MCF 10A (cell line): Measurements from ENCODE around the gene KRT81. TPM values are rescaled to one million over a fixed set of nuclear protein-coding genes. Genes with fewer than 3 reads are reported as not detected.
A peak's percentile ranks its signal among the peaks of the same experiment; 100 is the strongest.
"Not testable (repeated sequence)": the region's sequence is repeated elsewhere in the genome, so short reads cannot be mapped to it uniquely, and the experiment has no call there.

Experiments
- BruUV-seq: library from RNA; stranded (reverse); fragments of 400-500 nt; replicated peaks from 2 replicates; lab custom pipeline; 2021; lab: Mats Ljungman, UMichigan
- CTCF ChIA-PET: fragments of 300-600 bp; sonication (Branson Sonifier 250); formaldehyde crosslinking; extraction: SDS; loops from one replicate; lab custom pipeline; 2021; ENCODE audit warnings: antibody characterized with exemption, inconsistent platforms; lab: Yijun Ruan, JAX
- POLR2A ChIA-PET: fragments of 300-600, 350-650 bp; sonication (Branson Sonifier 250); formaldehyde crosslinking; extraction: SDS; loops from one replicate; lab custom pipeline; 2020; ENCODE audit warnings: antibody characterized with exemption, inconsistent platforms; lab: Yijun Ruan, JAX
- DNase-seq: peaks from one replicate; pipeline ENCODE4 v3.0.0-alpha.2; 2018; ENCODE audit not compliant: unreplicated experiment
- H3K27ac Mint-ChIP-seq: one replicate; pipeline ENCODE4 v1.8.0; 2022; ENCODE audit warnings: mild to moderate bottlenecking, low read depth, mixed read lengths; ENCODE audit not compliant: unreplicated experiment
- H3K27me3 Mint-ChIP-seq: one replicate; pipeline ENCODE4 v1.8.0; 2022; ENCODE audit warnings: mixed read lengths; ENCODE audit not compliant: insufficient read depth, unreplicated experiment
- H3K36me3 Mint-ChIP-seq: one replicate; pipeline ENCODE4 v1.8.0; 2022; ENCODE audit warnings: mild to moderate bottlenecking, moderate library complexity, mixed read lengths; ENCODE audit not compliant: insufficient read depth, unreplicated experiment
- H3K4me1 Mint-ChIP-seq: one replicate; pipeline ENCODE4 v1.8.0; 2022; ENCODE audit warnings: mixed read lengths; ENCODE audit not compliant: insufficient read depth, unreplicated experiment
- H3K4me3 Mint-ChIP-seq: one replicate; pipeline ENCODE4 v1.8.0; 2022; ENCODE audit warnings: mild to moderate bottlenecking, moderate library complexity, mixed read lengths; ENCODE audit not compliant: unreplicated experiment
- H3K9me3 Mint-ChIP-seq: one replicate; pipeline ENCODE4 v1.8.0; 2022; ENCODE audit warnings: mixed read lengths; ENCODE audit not compliant: unreplicated experiment
- intact Hi-C: fragments of 100-400 bp; cut with micrococcal nuclease; formaldehyde crosslinking; loops from 2 replicates; pipeline ENCODE4 v1.14.1; 2022
- total RNA-seq: library from RNA; stranded (reverse); gene quantifications from 2 replicates; pipeline ENCODE4 v1.2.3, GENCODE V29; 2022
- TF ChIP-seq, protein P1 (sequence below): fragments of 200-600 bp; IDR thresholded peaks from one replicate; pipeline ENCODE4 v1.8.0; 2022; ENCODE audit warnings: antibody characterized with exemption, mild to moderate bottlenecking; ENCODE audit not compliant: unreplicated experiment

KRT81 gene
- total RNA-seq, 1 experiment from 2014 or later: 2,023 TPM

DNA sequence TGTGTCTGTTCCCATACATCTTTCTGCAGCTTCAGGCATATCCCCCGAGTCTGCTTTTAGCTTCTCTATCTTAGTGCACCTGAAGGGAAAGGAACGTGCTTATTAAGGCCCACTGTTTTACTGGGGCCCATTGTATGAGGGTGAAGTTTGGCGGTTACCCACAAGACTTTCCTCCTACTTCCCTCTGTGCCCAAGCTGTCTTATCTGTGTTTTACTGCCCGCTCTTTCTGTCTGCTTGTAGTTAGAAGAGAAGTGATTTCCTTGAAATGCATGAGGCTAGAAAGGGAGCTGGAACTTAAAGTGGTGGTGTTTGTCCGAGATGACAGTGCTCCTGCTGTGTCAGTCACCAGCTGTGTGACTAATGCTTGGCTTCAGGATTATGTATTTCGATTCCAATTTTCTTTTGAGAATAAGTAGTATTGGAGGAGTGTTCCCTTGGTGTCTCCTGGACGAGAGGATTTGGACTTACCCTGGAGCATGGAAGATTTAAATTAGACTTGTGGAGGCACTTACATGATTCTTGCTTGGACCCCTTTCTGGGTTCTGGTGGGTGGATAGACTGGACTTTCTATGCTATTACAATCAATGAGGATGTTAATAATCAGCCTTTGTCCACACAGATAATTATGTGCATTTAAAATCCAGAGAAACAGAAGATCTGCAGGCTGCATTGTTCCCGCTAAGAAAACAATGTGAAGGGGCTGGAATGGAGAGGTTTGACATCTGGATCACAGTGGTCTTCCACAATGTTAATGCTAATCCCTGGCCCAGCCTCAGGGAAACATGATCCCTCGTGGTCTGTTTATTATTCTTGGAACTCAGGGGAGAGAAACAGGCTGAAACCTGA, 30.8 kb downstream of the KRT81 start:
- Mint-ChIP-seq H3K9me3 (no peaks in the 10 kb centered on the region), H3K27me3 (no peaks in the 10 kb centered on the region), H3K4me1 (peaks cover 25% of the 10 kb centered on the region), H3K27ac (no peak overlapping the region), H3K36me3 (no peaks in the 10 kb centered on the region), H3K4me3 (no peak overlapping the region)
- intact Hi-C loops: no loop called here
- peak; percentile 53 for DNase-seq
- TF ChIP-seq, protein P1, sequence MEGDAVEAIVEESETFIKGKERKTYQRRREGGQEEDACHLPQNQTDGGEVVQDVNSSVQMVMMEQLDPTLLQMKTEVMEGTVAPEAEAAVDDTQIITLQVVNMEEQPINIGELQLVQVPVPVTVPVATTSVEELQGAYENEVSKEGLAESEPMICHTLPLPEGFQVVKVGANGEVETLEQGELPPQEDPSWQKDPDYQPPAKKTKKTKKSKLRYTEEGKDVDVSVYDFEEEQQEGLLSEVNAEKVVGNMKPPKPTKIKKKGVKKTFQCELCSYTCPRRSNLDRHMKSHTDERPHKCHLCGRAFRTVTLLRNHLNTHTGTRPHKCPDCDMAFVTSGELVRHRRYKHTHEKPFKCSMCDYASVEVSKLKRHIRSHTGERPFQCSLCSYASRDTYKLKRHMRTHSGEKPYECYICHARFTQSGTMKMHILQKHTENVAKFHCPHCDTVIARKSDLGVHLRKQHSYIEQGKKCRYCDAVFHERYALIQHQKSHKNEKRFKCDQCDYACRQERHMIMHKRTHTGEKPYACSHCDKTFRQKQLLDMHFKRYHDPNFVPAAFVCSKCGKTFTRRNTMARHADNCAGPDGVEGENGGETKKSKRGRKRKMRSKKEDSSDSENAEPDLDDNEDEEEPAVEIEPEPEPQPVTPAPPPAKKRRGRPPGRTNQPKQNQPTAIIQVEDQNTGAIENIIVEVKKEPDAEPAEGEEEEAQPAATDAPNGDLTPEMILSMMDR: no peak
- CTCF ChIA-PET: interaction anchor here (0.8 to 1.5 kb wide), 5 partner anchors 9 to 66 kb away, joined by 3 to 6 read pairs (median 4); no protein-coding TSS in a partner anchor
- no TSS peak for BruUV-seq
- POLR2A ChIA-PET: interaction anchor here (1.4 kb wide), 1 partner anchor 11 kb away, joined by 4 read pairs; no protein-coding TSS in a partner anchor

- TF ChIP-seq, protein P1: no peak
- intact Hi-C loops: loop anchor here (2.0 kb wide), 1 partner anchor 59 kb away; no protein-coding TSS in a partner anchor
- peaks cover 29% of the 10 kb centered on the region for H3K4me1 Mint-ChIP-seq
- H3K27me3 Mint-ChIP-seq: no peaks in the 10 kb centered on the region
- no peak overlapping the region for H3K4me3 Mint-ChIP-seq
- BruUV-seq: no TSS peak
- no peak overlapping the region for H3K27ac Mint-ChIP-seq
- H3K36me3 Mint-ChIP-seq: no peaks in the 10 kb centered on the region
- POLR2A ChIA-PET: interaction anchor here (0.8 to 1.4 kb wide), 2 partner anchors 12 to 19 kb away, joined by 3 to 4 read pairs; no protein-coding TSS in a partner anchor
- CTCF ChIA-PET: interaction anchor here (0.8 to 2.2 kb wide), 6 partner anchors 8 to 68 kb away, joined by 3 to 9 read pairs (median 4); no protein-coding TSS in a partner anchor
- no peaks in the 10 kb centered on the region for H3K9me3 Mint-ChIP-seq
- peak; percentile 46 for DNase-seq
These were observed 31.6 kb downstream of the KRT81 start for GRCh38 chr12:52259657-52260243.

DNA sequence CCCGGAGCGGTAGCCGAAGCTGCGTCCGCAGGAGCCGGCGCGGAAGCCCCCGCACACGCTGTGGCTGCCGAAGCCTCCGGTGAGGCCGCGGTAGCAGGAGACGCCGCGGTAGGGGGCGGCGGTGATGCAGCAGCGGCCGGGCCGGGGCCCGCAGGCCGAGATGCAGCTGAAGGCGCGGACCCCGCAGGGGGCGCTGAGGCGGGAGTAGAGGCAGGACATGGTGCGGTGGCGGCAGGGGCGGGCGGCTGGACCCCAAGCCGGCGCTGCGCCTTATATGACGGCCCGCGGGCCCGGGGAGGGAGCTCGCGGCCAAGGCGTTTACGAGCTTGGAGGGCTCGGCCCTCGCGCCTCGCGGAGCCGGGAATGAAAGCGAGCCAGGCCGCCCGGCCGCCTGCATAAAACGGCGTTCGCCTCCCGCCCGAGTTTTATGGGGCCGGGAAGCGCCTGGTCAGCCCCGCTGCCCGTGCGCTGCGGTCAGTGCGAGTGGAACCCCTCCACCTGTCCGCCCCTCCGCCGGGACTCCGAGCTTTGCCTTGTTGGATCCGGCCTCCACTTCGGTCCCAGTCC, 32.9 kb downstream of the KRT81 start:
- no TSS peak for BruUV-seq
- Mint-ChIP-seq H3K4me1 (peaks cover 29% of the 10 kb centered on the region), H3K27me3 (no peaks in the 10 kb centered on the region), H3K4me3 (no peak overlapping the region), H3K9me3 (no peaks in the 10 kb centered on the region), H3K36me3 (no peaks in the 10 kb centered on the region), H3K27ac (no peak overlapping the region)
- TF ChIP-seq, protein P1: no peak
- ChIA-PET CTCF (interaction anchor here (0.8 to 2.2 kb wide), 3 partner anchors 21 to 622 kb away, joined by 3 to 9 read pairs (median 3); no protein-coding TSS in a partner anchor), POLR2A (interaction anchor here (0.8 kb wide), 1 partner anchor 8 kb away, joined by 3 read pairs; no protein-coding TSS in a partner anchor)
- intact Hi-C loops: loop anchor here (2.0 kb wide), 1 partner anchor 60 kb away; no protein-coding TSS in a partner anchor
- DNase-seq: no peak

DNA sequence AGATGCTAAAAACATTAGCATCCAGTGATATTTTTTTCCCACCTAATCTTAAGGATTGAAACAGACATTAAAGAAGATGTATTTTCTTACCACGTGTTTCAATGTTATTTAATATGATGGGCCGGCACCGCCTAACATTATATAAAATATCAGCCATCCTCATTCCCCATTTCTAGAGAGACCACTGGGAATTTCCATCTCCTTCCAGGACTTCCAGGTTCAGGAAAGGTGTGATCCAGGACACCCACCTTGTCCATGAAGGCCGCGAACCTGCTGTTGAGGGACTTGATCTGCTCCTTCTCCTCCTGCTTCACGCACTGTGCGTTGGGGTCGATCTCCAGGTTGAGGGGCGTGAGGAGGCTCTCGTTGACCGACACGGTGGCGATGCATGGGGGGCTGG, 33.4 kb downstream of the KRT81 start:
- not testable (repeated sequence) for H3K27me3 Mint-ChIP-seq

More for the DNA sequence above, 33.4 kb downstream of the KRT81 start:
- BruUV-seq, H3K4me3 Mint-ChIP-seq, DNase-seq, H3K27ac Mint-ChIP-seq, H3K36me3 Mint-ChIP-seq, H3K9me3 Mint-ChIP-seq, POLR2A ChIA-PET: not testable (repeated sequence)
- intact Hi-C loops: loop anchor here (2.0 kb wide), 1 partner anchor 61 kb away; no protein-coding TSS in a partner anchor
- CTCF ChIA-PET: interaction anchor here (2.2 kb wide), 1 partner anchor 69 kb away, joined by 9 read pairs; no protein-coding TSS in a partner anchor
- peaks cover 29% of the 10 kb centered on the region for H3K4me1 Mint-ChIP-seq
